ENCODE results near the gene ATP8A1. TPM values are rescaled to one million over a fixed set of nuclear protein-coding genes. Genes with fewer than 3 reads are reported as not detected.

The ATP8A1 gene
- total and polyA plus RNA-seq, 2 of the 4 experiments (the other 2 are of a cell fraction), result 0.12 to 0.36 TPM

- no peak for ATAC-seq (ENCODE audit: low read depth)
- POLR2A ChIA-PET (ENCODE audit: unreplicated experiment), result no interaction called here
These were observed 23.1 kb downstream of the ATP8A1 start for GRCh38 chr4:42633605-42634388.

More at GRCh38 chr4:42633605-42634388, 23.1 kb downstream of the ATP8A1 start:
- in situ Hi-C loops (cut with MboI; ENCODE audit: low sequenced_read_pairs), result no loop called here
- Histone ChIP-seq H3K14ac (replicated peaks; ENCODE audit: low read depth, low read length) (no peak overlapping the region), H3K36me3 (ENCODE audit: control insufficient read depth, insufficient read depth, low read length) (no peaks in the 10 kb centered on the region), H2AFZ (replicated peaks; ENCODE audit: low read length, poor library complexity) (no peak overlapping the region), H3K56ac (ENCODE audit: extremely low read depth, insufficient read depth, low read length) (no peak overlapping the region), H4K8ac (ENCODE audit: low read depth in 2 of 2, low read length in 2 of 2) (no peak overlapping the region), H2AK5ac (ENCODE audit: low read depth, low read length) (no peak overlapping the region), H3K4ac (ENCODE audit: low read depth, low read length) (no peak overlapping the region), H3K9me1 (ENCODE audit: insufficient read depth, low read length) (no peaks in the 10 kb centered on the region), H3K18ac (ENCODE audit: low read depth, low read length) (no peak overlapping the region), H3K23ac (ENCODE audit: low read depth, low read length) (no peak overlapping the region), H3K4me2 (ENCODE audit: low read depth, low read length) (no peak overlapping the region), H3K4me3 (ENCODE audit: insufficient read depth, low read depth, low read length) (no peak overlapping the region), H2BK120ac (ENCODE audit: low read depth, low read length) (no peak overlapping the region), H3K27me3 (ENCODE audit: control insufficient read depth, insufficient read depth, low read length) (no peaks in the 10 kb centered on the region), H2BK15ac (ENCODE audit: low read depth, low read length) (no peak overlapping the region), H3K79me1 (ENCODE audit: low read depth in 1 of 2, low read length in 2 of 2) (no peaks in the 10 kb centered on the region), H3K4me1 (ENCODE audit: control insufficient read depth, insufficient read depth, low read length) (no peaks in the 10 kb centered on the region), H4K20me1 (ENCODE audit: insufficient read depth, low read length) (no peaks in the 10 kb centered on the region), H2BK5ac (ENCODE audit: low read depth, low read length, poor library complexity, severe bottlenecking) (no peak overlapping the region), H3K9me3 (ENCODE audit: control insufficient read depth, insufficient read depth, low read length) (no peaks in the 10 kb centered on the region), H3K27ac (ENCODE audit: insufficient read depth, low read length) (no peak overlapping the region), H2AK9ac (replicated peaks; ENCODE audit: low read depth, low read length, poor library complexity) (no peak overlapping the region), H2BK20ac (ENCODE audit: low read depth, low read length) (no peak overlapping the region), H3K9ac (ENCODE audit: low read depth, low read length) (no peak overlapping the region), H4K5ac (ENCODE audit: low read depth, low read length) (no peak overlapping the region), H4K91ac (ENCODE audit: insufficient read depth, low read depth, low read length) (no peak overlapping the region)
- DNase-seq, result no peak
- WGBS, 2 experiments (ENCODE audit: extremely low coverage in 2 of 2, insufficient read length in 1 of 2), result no CpG with 5 or more reads among the region's 5 CpGs
- TF ChIP-seq FOS (IDR thresholded peaks at IDR 0.05; ENCODE audit: low read depth, low read length) (no peak), SMC3 (IDR thresholded peaks at IDR 0.05; ENCODE audit: low read depth, low read length) (no peak), CEBPB (IDR thresholded peaks at IDR 0.05; ENCODE audit: low read depth, low read length) (no peak)
- intact Hi-C loops (cut with micrococcal nuclease), result no loop called here
- CTCF ChIA-PET, result no interaction called here
- no TSS peak for BruUV-seq (replicated peaks)
- dilution Hi-C loops (cut with HindIII; ENCODE audit: low sequenced_read_pairs, unreplicated experiment), result no loop called here

Data from IMR-90 (cell line).